GM12875 (cell line): ENCODE results near the gene TRAPPC2.

Experiments
- H3K4me3 ChIP-seq: one replicate; pipeline ENCODE4 v1.5.1; 2011; ENCODE audit warnings: low read depth, low read length, control low read depth
- TF ChIP-seq, protein P1 (sequence below): IDR thresholded peaks from 2 replicates; pipeline ENCODE4 v1.5.1; 2011; ENCODE audit warnings: low read depth, mild to moderate bottlenecking, control low read depth, inconsistent platforms, low read length, moderate library complexity, borderline replicate concordance; ENCODE audit not compliant: insufficient read depth

TRAPPC2 gene

DNA sequence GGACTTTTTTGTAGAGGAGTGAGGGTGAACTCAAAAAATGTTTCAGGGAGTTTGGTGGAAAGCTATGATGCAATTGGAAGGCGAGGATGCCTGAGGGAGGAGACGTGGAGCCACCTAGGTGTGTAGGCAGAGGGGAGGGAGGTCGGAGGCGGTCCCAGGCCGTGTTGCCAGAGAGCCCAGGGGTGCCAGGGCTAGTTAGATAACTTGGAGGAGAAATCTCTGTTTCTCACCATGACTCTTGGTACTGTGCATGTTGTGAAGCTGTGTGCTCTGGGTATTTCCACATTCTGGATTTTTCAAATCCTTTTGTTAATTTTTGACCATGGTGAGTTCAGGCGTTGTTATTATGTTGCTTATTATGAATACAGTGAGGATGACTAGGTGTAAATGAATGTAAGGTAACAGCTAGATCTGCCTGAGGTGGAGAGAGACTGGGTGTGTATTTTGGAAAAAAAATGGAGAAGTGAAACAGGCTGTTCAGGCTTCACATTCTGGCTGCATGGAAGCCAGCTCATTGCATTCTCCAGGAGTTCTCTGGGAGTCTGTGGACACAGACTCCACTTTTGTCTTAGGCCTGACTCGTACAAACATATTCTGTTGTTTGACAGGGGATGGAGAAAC is 41.0 kb downstream of the TRAPPC2 start:
- TF ChIP-seq, protein P1, sequence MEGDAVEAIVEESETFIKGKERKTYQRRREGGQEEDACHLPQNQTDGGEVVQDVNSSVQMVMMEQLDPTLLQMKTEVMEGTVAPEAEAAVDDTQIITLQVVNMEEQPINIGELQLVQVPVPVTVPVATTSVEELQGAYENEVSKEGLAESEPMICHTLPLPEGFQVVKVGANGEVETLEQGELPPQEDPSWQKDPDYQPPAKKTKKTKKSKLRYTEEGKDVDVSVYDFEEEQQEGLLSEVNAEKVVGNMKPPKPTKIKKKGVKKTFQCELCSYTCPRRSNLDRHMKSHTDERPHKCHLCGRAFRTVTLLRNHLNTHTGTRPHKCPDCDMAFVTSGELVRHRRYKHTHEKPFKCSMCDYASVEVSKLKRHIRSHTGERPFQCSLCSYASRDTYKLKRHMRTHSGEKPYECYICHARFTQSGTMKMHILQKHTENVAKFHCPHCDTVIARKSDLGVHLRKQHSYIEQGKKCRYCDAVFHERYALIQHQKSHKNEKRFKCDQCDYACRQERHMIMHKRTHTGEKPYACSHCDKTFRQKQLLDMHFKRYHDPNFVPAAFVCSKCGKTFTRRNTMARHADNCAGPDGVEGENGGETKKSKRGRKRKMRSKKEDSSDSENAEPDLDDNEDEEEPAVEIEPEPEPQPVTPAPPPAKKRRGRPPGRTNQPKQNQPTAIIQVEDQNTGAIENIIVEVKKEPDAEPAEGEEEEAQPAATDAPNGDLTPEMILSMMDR, result no peak
- H3K4me3 ChIP-seq, result peak overlapping the region; percentile 29

DNA sequence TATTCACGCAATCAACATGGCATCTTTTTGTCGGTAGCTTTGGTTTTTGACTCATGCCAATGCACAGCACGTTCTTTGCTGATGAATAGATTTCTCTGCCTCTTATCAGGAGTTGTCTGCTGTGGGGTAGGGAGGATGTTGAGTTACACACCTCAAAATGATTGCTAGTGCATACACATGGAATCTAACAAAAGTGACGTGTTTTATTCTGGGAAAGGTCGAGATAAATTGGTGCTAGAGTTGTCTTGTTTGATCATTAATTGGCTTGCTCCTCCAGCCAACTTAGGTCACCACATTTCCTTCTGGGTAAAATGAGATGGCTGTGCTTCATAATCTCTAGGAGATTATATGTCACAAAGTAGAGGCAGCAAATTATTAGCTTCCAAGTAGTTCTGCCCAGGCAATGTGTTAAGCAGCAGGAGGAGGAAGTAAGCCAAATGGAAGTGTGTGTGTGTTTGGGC is 41.6 kb downstream of the TRAPPC2 start:
- H3K4me3 ChIP-seq, result no peak overlapping the region
- TF ChIP-seq, protein P1, result no peak

DNA sequence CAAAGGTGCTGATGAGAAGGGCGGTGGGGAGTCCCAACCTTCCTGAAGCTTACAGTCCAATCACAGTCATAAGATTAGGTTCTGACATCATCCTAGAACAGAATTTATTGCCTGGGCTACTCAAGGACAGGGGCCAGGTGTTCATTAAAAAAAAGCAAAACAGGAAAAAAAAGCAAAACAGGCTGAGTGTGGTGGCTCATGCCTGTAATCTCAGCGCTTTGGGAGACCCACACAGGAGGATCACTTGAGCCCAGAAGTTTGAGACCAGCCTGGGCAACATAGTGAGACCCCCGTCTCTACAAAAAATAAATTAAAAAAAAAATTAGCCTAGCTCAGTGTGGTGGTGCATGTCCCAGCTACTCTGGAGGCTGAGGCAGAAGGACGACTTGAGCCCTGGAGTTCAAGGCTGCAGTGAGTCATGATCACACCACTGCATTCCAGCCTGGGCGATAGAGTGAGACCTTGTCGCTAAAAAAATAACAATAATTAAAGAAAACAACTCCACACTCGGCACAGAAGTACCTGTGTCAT is 42.5 kb downstream of the TRAPPC2 start:
- peak overlapping the region; percentile 32 for H3K4me3 ChIP-seq
- TF ChIP-seq, protein P1, result no peak

DNA sequence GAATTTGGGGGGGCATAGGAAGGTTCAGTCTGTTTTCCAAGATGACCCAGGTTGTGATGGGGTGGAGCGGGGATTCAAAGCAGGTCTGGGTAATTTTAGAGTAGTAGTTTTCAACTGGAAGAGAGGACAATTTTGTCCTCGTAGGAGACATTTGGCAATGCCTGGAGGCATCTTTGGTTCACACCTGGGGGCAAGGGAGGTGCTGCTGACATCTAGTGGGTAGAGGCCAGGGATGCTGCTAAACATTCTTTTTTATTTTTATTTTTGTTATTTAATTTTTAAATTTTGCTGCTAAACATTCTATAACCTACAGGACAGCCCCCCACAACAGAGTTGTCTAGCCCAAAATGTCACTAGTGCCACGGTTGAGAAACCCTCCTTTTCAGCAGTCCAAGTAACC is 43.6 kb downstream of the TRAPPC2 start:
- H3K4me3 ChIP-seq, result peak overlapping the region; percentile 93
- TF ChIP-seq, protein P1, result peak; percentile 43; the same call in 1 of the 2 replicates

DNA sequence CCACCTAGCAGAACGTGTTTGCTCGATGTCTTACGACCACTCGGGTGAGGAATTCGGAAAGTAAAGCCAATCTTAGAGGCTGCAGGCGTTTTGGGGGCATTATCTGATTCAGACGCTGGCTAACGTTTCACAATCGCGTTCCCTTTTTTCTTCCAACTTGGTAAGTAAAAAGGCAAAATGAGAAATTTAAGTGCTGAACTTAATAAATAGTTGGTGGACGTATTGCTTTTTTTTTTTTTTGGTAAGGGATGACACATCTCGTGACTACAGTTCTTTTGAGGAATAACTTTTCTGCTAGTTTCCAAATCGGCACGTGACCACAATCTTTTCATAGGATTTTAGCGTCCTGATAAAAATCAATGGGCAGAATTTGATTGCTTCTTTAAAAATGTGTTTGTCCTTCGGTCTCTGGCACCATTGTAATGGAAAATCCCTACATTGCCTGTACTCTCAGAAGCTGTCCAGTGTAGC is 44.6 kb downstream of the TRAPPC2 start:
- TF ChIP-seq, protein P1, result no peak
- H3K4me3 ChIP-seq, result peak overlapping the region; percentile 93

DNA sequence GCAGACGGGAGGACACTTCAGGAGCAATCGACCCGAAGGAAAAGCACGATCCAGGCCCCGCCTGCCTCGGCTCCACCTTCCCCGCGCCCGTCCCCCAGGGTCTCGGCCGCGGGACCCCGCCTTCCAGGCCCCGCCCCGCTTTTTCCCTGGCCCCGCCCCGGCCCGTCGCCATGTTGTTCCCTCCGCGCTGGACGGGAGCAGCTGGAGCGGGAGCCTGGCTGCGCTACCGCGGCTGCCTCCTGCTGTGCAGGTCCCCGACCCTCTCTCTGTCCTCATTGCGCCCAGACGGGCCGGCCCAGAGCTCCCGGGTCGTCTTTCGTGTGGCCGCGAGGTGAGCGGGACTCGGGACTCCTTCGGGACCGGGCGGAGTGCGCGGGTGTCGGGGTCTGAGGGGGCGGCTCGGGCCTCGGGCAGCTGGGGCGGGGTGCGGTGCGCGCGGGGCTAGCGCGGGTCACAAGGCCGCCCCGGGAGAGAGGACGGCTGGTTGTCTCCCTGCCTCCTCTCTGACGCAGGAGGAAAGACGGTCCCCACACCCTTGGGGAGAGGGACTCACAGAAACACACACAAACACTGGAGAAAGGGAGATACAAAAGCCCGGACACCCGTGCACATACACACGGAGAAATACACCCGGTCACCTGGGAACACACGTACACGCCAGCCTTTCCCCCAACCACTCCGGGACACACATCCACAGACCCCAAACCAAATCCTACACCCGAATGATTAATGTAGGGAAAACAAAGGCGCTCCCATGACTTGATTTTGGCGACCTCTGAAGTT is 45.3 kb downstream of the TRAPPC2 start, which contains the start of gene RAB9A:
TSS of gene RAB9A (plus strand) at position 171 of the 783 bp plus-strand sequence. CDS start 19,619 bp downstream, outside the sequence.
- TF ChIP-seq, protein P1, result no peak
- peak within 1 kb of the TSS; percentile 93 for H3K4me3 ChIP-seq
